HG03457 (cell line): Measurements from ENCODE around the gene PHIP.

ENCODE experiments used
- ATAC-seq: cut with Tn5 transposase; IDR thresholded peaks from one replicate; pipeline ENCODE4 v1.9.1; 2021; ENCODE audit warnings: moderate number of reproducible peaks; ENCODE audit not compliant: unreplicated experiment

PHIP gene

GRCh38 chr6:79071547-79071946 is 6.5 kb downstream of the PHIP start:
- ATAC-seq, result no peak

GRCh38 chr6:79070206-79070825 is 7.7 kb downstream of the PHIP start:
- ATAC-seq, result peak; percentile 64

GRCh38 chr6:79066828-79067227 is 11.2 kb downstream of the PHIP start:
- no peak for ATAC-seq

GRCh38 chr6:79066330-79066729 is 11.7 kb downstream of the PHIP start:
- ATAC-seq, result no peak

GRCh38 chr6:79065232-79065631 is 12.8 kb downstream of the PHIP start:
- no peak for ATAC-seq

GRCh38 chr6:79064635-79065034 is 13.4 kb downstream of the PHIP start:
- no peak for ATAC-seq

GRCh38 chr6:79062708-79063107 is 15.3 kb downstream of the PHIP start:
- ATAC-seq, result no peak

- ATAC-seq, result no peak
Observed at GRCh38 chr6:79057746-79058145, 20.3 kb downstream of the PHIP start.

GRCh38 chr6:79056226-79056625 is 21.8 kb downstream of the PHIP start:
- ATAC-seq, result no peak

- ATAC-seq, result no peak
Observed at GRCh38 chr6:79048611-79049010, 29.4 kb downstream of the PHIP start.

- no peak for ATAC-seq
Observed at GRCh38 chr6:79047072-79047471, 31.0 kb downstream of the PHIP start.

GRCh38 chr6:79045966-79046365 is 32.1 kb downstream of the PHIP start:
- no peak for ATAC-seq

- no peak for ATAC-seq
Observed at GRCh38 chr6:79042799-79043126, 35.3 kb downstream of the PHIP start.

GRCh38 chr6:79042088-79042798 is 35.8 kb downstream of the PHIP start:
- peak; percentile 79 for ATAC-seq

GRCh38 chr6:79040083-79040482 is 38.0 kb downstream of the PHIP start:
- ATAC-seq, result peak; percentile 76

GRCh38 chr6:79038061-79038460 is 40.0 kb downstream of the PHIP start:
- no peak for ATAC-seq

- ATAC-seq, result peak; percentile 77
Observed at GRCh38 chr6:79034865-79035264, 43.2 kb downstream of the PHIP start.

GRCh38 chr6:79033279-79033678 is 44.8 kb downstream of the PHIP start:
- ATAC-seq, result no peak

- ATAC-seq, result no peak
Observed at GRCh38 chr6:79031821-79032590, 46.0 kb downstream of the PHIP start.

- ATAC-seq, result no peak
Observed at GRCh38 chr6:79030511-79030910, 47.5 kb downstream of the PHIP start.

- ATAC-seq, result no peak
Observed at GRCh38 chr6:79030023-79030422, 48.0 kb downstream of the PHIP start.

GRCh38 chr6:79028641-79029314 is 49.3 kb downstream of the PHIP start:
- ATAC-seq, result no peak
